HG03460 (cell line): ENCODE results near the gene LAX1.

Source experiments
- ATAC-seq: cut with Tn5 transposase; IDR thresholded peaks from one replicate; pipeline ENCODE4 v1.9.1; 2021; ENCODE audit not compliant: unreplicated experiment

Gene LAX1

DNA sequence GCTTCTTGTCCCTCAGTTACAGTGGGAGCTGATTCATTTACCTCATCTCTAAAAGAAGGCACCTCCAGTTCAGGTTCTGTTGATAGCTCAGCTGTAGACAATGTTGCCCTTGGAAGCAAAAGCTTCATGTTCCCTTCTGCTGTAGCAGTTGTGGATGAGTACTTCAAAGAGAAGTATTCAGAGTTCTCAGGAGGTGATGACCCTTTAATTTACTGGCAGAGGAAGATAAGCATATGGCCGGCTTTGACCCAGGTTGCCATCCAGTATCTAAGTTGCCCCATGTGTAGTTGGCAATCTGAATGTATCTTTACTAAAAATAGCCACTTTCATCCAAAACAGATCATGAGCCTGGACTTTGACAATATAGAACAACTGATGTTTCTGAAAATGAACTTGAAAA, 35.0 kb downstream of the LAX1 start:
- ATAC-seq, result no peak

DNA sequence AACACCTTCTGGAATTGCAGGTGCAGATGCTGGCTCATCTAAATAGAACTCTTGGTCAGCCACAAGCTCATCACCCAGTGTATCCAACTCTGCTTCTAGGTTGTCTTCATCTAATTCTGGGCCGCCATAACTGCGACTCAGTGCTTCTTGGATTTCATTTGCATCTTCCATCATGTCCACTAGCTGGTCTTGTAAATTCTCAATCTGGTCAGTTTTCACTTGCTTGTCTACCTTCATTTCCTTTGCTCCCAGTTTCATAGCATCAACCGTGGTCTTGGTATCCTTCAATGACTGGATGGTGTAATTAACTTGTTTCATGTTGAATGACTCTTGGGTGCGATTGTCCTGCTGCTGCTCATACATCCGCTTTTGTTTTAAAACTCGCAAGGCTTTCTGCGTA, 40.7 kb downstream of the LAX1 start:
- ATAC-seq, result no peak

DNA sequence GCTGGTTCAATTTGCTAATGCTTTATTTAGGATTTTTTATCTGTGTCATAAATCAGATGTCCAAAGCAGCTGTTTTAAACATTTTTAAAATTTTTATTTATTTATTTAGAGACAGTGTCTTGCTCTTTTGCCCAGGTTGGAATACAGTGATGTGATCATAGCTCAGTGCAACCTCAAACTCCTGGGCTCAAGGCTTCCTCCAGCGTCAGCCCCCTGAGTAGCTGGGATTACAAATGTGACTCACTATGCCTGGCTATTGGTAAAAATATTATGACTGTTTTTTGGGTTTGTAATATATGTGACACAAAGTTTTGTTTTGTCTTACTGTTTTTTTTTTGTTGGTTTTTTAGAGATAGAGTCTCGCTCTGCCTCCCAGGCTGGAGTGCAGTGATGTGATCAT, 42.2 kb downstream of the LAX1 start:
- no peak for ATAC-seq

GRCh38 chr1:203813581-203814341, 48.8 kb downstream of the LAX1 start:
- ATAC-seq, result no peak

GRCh38 chr1:203818399-203818798, 53.4 kb downstream of the LAX1 start:
- no peak for ATAC-seq

- ATAC-seq, result no peak
Measured at GRCh38 chr1:203823306-203823705, 58.3 kb downstream of the LAX1 start.
